Thyroid gland (tissue), 4 donors: ENCODE data around the gene ANK3. TPM values are rescaled to one million over a fixed set of nuclear protein-coding genes. Genes with fewer than 3 reads are reported as not detected.

Experiments used
- DNase-seq, 2 donors: peaks; one replicate each; pipeline ENCODE4 v3.0.0-alpha.2; 2019
- H3K27ac ChIP-seq, 3 donors: fragments of 200-600 bp; sonication (generic); 1 replicate in 2 of 3; 2 replicates in 1 of 3; pipeline ENCODE4 v1.5.1; 2016 to 2019; ENCODE audit warnings: mild to moderate bottlenecking in 1 of 3, moderate library complexity in 1 of 3
- H3K27me3 ChIP-seq: fragments of 200-600 bp; sonication (generic); one replicate; pipeline ENCODE4 v1.5.1; 2019
- H3K36me3 ChIP-seq, 2 donors: fragments of 200-600 bp; sonication (generic); one replicate each; pipeline ENCODE4 v1.5.1; 2016 to 2019
- H3K4me1 ChIP-seq, 2 donors: fragments of 200-600 bp; sonication (generic); one replicate each; pipeline ENCODE4 v1.5.1; 2017 to 2019
- H3K4me3 ChIP-seq, 3 donors: fragments of 200-600 bp; sonication (generic); replicated peaks in 1 of 3; 1 replicate in 2 of 3; 2 replicates in 1 of 3; pipeline ENCODE4 v1.5.1; 2016; ENCODE audit warnings: mild to moderate bottlenecking in 1 of 3
- H3K9me3 ChIP-seq: fragments of 200-600 bp; sonication (generic); one replicate; pipeline ENCODE4 v1.5.1; 2017
- POLR2A ChIP-seq, 2 donors: fragments of 450-650 bp; IDR thresholded peaks; one replicate each; pipeline ENCODE4 v1.6.1; 2017; ENCODE audit warnings: antibody characterized with exemption in 2 of 2, mild to moderate bottlenecking in 2 of 2, moderate library complexity in 1 of 2
- WGBS, 2 donors: methylation state at CpG; one replicate each; pipeline ENCODE4 v1.1.5; 2017; 5-methylcytosine and 5-hydroxymethylcytosine counted together
- intact Hi-C: fragments of 100-400 bp; cut with DNase I; formaldehyde crosslinking; loops from one replicate; pipeline ENCODE4 v1.15.1; 2023
- total RNA-seq, 4 donors: library from RNA; depleted of rRNA; stranded (reverse); fragments of >200 nt; gene quantifications; one replicate each; pipeline ENCODE4 v1.2.3, GENCODE V29; 2016
- TF ChIP-seq, protein P1 (sequence below), 6 experiments: fragments of 200-600 bp in 3 of 6; fragments of 450-650 bp in 3 of 6; sonication (generic) in 3 of 6; IDR thresholded peaks; one replicate each; pipeline ENCODE4 v1.5.1; 2016 to 2019; ENCODE audit warnings: antibody characterized with exemption in 6 of 6, mild to moderate bottlenecking in 2 of 6, inconsistent platforms in 1 of 6, moderate library complexity in 1 of 6

The ANK3 gene
- total RNA-seq, 4 donors from 2014 or later = 56.6 to 118 (median 115) TPM

DNA sequence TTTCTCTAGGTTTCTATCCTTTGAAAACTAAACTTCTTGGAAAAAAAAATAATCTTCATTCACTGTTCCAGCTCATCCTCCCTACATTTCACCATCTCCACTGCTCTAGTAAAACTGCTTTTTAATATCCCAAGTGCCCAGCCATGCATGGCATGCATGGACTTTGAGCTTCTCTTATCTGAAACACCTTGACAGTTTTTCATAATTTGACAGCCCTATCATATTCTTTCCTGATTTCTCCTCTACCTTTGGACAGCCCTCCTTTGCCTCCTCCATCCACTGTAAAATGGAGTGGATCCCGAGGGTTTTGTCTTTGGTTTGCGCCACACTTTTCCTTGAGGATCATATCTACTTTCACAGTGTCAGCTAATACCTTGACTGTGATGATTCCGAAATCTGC lies 212.8 kb downstream of the ANK3 start:
- intact Hi-C loops = no loop called here
- TF ChIP-seq POLR2A (IDR thresholded peaks at IDR 0.05) = no peak
- TF ChIP-seq, protein P1, sequence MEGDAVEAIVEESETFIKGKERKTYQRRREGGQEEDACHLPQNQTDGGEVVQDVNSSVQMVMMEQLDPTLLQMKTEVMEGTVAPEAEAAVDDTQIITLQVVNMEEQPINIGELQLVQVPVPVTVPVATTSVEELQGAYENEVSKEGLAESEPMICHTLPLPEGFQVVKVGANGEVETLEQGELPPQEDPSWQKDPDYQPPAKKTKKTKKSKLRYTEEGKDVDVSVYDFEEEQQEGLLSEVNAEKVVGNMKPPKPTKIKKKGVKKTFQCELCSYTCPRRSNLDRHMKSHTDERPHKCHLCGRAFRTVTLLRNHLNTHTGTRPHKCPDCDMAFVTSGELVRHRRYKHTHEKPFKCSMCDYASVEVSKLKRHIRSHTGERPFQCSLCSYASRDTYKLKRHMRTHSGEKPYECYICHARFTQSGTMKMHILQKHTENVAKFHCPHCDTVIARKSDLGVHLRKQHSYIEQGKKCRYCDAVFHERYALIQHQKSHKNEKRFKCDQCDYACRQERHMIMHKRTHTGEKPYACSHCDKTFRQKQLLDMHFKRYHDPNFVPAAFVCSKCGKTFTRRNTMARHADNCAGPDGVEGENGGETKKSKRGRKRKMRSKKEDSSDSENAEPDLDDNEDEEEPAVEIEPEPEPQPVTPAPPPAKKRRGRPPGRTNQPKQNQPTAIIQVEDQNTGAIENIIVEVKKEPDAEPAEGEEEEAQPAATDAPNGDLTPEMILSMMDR (IDR thresholded peaks at IDR 0.05) = no peak
- H3K4me1 ChIP-seq = peaks cover 4 to 5% of the 10 kb centered on the region in 2 donors
- H3K27me3 ChIP-seq = no peaks in the 10 kb centered on the region
- whole genome bisulfite sequencing, 2 donors = 76 to 82% methylated on average over 3 of the region's 3 CpGs
- no peaks in the 10 kb centered on the region for H3K9me3 ChIP-seq
- no peak overlapping the region for H3K4me3 ChIP-seq
- no peak for DNase-seq
- peaks cover 0 to 6% of the 10 kb centered on the region in 2 donors for H3K36me3 ChIP-seq
- no peak overlapping the region for H3K27ac ChIP-seq

DNA sequence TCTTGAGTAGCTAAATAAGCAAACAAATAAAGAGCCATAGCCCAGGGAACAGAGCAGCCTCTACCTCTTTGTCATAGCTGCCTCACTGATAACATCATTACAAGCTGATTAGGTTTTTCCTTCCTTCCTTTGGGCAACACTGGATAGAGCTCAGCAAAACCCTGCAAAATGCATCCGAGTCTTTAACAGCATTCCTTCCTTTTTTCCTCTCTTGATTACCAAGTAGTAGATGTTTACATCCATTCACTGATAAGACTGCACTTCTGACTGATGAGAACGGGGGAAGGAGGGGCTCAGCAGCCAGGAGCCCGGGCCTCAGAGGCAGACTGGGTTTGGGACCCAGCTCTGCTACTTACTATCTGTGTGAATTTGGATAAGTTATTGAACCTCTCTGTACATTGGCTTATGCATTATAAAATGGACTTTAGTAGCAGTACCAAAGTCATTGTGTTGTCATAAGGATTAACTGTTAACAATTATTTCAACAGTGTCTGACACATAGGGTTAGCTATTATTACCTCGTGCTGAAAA lies 214.2 kb downstream of the ANK3 start:
- Histone ChIP-seq H3K9me3 (no peaks in the 10 kb centered on the region), H3K4me3 (no peak overlapping the region), H3K27ac (no peak overlapping the region), H3K27me3 (no peaks in the 10 kb centered on the region), H3K4me1 (peaks cover 4 to 5% of the 10 kb centered on the region in 2 donors), H3K36me3 (peaks cover 0 to 6% of the 10 kb centered on the region in 2 donors)
- WGBS, 2 donors = 70 to 81% methylated on average over 4 of the region's 4 CpGs
- TF ChIP-seq, protein P1 (IDR thresholded peaks at IDR 0.05) = no peak
- DNase-seq = no peak
- intact Hi-C loops = no loop called here

DNA sequence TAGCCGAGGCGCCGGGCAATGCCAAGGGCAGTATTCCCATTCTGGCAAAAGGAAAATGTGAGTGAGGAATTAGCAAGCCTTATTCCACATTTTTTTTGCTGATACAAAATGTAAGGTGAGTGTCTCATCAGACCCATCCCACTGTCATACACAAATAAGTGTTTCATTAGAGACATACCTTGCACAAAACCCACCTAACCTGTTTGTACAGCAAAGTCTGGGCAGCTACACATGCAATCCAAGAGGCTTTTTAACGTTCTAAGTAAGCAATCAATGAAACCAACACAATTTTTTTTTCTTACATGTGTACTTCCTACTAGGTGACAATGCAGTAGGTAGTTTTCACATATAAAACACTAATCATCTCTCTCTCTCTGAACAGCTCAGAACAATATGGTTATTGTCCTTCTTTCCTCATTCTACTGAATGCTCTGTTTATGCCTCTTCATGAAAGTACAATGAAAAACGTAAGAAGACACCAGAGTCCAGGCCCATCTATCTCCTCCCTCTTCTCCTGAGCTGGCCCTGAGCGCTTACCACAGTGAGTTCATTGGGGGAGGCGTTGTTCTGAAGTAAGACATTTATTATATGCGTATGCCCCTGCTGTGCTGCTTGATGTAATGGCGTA lies 217.2 kb downstream of the ANK3 start:
- DNase-seq = peak in 1 of 2 donors; percentile 11
- H3K27ac ChIP-seq = peak overlapping the region in 1 of 3 donors; percentile 4
- intact Hi-C loops = no loop called here
- no peaks in the 10 kb centered on the region for H3K9me3 ChIP-seq
- whole genome bisulfite sequencing, 2 donors = 82 to 86% methylated on average over 9 of the region's 9 CpGs
- H3K4me3 ChIP-seq = no peak overlapping the region
- peaks cover 4 to 5% of the 10 kb centered on the region in 2 donors for H3K4me1 ChIP-seq
- no peaks in the 10 kb centered on the region for H3K27me3 ChIP-seq
- TF ChIP-seq, protein P1 (IDR thresholded peaks at IDR 0.05) = no peak
- no peak for TF ChIP-seq POLR2A (IDR thresholded peaks at IDR 0.05)
- H3K36me3 ChIP-seq = no peaks in the 10 kb centered on the region

DNA sequence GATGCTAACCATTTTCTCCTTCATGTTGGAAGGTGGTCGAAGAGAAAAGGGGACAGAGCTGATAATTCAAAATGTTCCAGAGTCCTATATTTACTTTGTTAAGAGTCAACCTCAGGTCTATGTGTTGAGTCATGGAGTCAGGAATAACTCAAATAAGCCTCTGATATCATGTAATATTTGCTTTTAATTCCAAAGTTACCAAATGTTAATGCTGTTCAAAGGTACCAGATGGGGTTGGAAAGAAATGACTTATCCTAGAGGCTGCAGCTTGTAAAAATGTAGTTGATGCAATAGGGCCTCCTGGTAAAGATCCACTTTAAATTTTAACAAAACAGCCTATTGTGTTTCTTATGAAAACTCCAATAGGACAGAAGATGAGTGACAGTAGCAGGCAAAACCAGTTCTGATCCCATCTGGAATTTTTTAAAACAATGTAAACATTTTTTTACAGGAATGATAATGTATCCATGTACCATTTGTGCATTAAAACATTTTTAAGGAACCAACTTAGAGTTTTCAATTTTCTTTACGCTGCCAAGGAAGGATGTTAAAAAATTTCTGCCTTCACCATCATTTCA lies 218.2 kb downstream of the ANK3 start:
- peaks cover 4 to 5% of the 10 kb centered on the region in 2 donors for H3K4me1 ChIP-seq
- H3K27ac ChIP-seq = no peak overlapping the region
- DNase-seq = no peak
- no peaks in the 10 kb centered on the region for H3K36me3 ChIP-seq
- no peak overlapping the region for H3K4me3 ChIP-seq
- intact Hi-C loops = no loop called here
- 91 to 92% methylated on average over 2 of the region's 2 CpGs for WGBS, 2 donors
- no peaks in the 10 kb centered on the region for H3K27me3 ChIP-seq
- H3K9me3 ChIP-seq = no peaks in the 10 kb centered on the region
- no peak for TF ChIP-seq POLR2A (IDR thresholded peaks at IDR 0.05)
- TF ChIP-seq, protein P1 (IDR thresholded peaks at IDR 0.05) = no peak

DNA sequence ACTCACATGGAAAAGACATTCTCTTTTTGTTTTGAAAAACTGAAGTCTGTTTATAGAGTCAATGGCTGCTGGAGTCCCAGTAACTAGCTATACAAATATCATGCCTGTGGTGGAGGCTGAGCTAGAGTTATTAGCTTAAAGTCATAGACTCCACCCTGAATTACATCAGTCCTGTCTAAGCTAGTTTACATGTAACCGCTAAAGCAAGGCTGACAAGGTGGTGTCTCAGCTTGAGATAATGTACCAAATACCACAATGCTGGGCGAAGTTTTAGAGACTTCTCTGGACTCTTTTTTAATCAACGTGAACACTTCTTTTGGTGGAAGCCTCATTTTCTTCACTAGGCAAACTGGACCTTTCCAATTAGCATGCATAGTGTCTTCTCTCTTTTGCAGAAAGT lies 219.4 kb downstream of the ANK3 start:
- 93 to 100% methylated on average over 3 of the region's 3 CpGs for WGBS, 2 donors
- no peak for DNase-seq
- TF ChIP-seq, protein P1 (IDR thresholded peaks at IDR 0.05) = no peak
- no peak for TF ChIP-seq POLR2A (IDR thresholded peaks at IDR 0.05)
- Histone ChIP-seq H3K36me3 (no peaks in the 10 kb centered on the region), H3K9me3 (no peaks in the 10 kb centered on the region), H3K27ac (no peak overlapping the region), H3K4me1 (peaks cover 4 to 5% of the 10 kb centered on the region in 2 donors), H3K4me3 (no peak overlapping the region), H3K27me3 (no peaks in the 10 kb centered on the region)
- intact Hi-C loops = no loop called here
